ENCODE data around the gene TRIM44.

DNA sequence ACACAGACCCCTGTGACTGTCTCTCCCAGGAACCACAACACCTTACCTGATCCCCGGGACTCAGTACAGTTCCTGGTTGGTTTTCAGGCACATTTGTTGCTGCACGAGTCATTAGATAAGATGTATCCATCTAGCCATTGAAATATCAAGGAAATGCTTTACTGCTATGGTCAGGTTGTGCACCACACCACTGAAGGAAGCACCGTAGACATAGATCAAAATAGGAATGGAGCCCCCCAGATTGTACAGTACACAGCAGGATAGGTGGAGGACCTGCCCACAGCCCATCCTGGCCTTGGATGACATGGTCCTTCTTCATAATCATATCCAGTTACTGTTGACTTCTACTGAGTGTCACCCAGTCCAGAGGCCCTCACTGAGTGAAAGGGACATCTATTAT, 195.3 kb downstream of the TRIM44 start:
- no peak for TF ChIP-seq POLR2AphosphoS5 (IDR thresholded peaks at IDR 0.05)
- TF ChIP-seq, protein P1, sequence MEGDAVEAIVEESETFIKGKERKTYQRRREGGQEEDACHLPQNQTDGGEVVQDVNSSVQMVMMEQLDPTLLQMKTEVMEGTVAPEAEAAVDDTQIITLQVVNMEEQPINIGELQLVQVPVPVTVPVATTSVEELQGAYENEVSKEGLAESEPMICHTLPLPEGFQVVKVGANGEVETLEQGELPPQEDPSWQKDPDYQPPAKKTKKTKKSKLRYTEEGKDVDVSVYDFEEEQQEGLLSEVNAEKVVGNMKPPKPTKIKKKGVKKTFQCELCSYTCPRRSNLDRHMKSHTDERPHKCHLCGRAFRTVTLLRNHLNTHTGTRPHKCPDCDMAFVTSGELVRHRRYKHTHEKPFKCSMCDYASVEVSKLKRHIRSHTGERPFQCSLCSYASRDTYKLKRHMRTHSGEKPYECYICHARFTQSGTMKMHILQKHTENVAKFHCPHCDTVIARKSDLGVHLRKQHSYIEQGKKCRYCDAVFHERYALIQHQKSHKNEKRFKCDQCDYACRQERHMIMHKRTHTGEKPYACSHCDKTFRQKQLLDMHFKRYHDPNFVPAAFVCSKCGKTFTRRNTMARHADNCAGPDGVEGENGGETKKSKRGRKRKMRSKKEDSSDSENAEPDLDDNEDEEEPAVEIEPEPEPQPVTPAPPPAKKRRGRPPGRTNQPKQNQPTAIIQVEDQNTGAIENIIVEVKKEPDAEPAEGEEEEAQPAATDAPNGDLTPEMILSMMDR (IDR thresholded peaks at IDR 0.05) = no peak

Data from breast epithelium (tissue), 3 donors.